DOHH2 (cell line): ENCODE data around the gene SLC25A28.

Source experiments
- EZH2phosphoT487 ChIP-seq: fragments of 200-600 bp; sonication (generic); IDR thresholded peaks from 2 replicates; pipeline ENCODE4 v1.6.1; 2017; ENCODE audit warnings: borderline replicate concordance, mild to moderate bottlenecking, antibody characterized with exemption, low read length, moderate library complexity, mixed read lengths
- TF ChIP-seq, protein P1 (sequence below): fragments of 200-600 bp; sonication (generic); IDR thresholded peaks from one replicate; pipeline ENCODE4 v1.5.1; 2014; ENCODE audit warnings: antibody characterized with exemption, mild to moderate bottlenecking, low read depth, low read length; ENCODE audit not compliant: poor library complexity, severe bottlenecking

DNA sequence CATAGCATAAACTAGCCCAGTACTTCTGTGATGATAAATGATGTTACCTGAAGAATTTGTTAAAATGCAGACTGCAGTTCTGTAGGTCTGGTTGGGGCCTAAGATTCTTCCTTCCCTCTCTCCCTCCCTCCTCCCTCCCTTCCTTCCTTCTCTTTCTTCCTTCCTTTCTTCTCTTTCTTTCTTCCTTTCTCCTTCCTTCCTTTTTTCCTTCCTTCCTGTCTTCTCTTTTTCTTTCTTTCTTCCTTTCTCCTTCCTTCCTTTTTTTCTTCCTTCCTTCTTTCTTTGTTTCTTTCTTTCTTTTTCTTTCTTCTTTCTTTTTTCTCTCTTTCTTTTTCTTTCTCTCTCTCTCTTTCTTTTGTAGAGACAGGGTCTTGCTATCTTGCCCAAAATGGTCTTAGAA lies 3.7 kb upstream of the SLC25A28 start:
- TF ChIP-seq, protein P1, sequence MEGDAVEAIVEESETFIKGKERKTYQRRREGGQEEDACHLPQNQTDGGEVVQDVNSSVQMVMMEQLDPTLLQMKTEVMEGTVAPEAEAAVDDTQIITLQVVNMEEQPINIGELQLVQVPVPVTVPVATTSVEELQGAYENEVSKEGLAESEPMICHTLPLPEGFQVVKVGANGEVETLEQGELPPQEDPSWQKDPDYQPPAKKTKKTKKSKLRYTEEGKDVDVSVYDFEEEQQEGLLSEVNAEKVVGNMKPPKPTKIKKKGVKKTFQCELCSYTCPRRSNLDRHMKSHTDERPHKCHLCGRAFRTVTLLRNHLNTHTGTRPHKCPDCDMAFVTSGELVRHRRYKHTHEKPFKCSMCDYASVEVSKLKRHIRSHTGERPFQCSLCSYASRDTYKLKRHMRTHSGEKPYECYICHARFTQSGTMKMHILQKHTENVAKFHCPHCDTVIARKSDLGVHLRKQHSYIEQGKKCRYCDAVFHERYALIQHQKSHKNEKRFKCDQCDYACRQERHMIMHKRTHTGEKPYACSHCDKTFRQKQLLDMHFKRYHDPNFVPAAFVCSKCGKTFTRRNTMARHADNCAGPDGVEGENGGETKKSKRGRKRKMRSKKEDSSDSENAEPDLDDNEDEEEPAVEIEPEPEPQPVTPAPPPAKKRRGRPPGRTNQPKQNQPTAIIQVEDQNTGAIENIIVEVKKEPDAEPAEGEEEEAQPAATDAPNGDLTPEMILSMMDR = no peak
- no peak for TF ChIP-seq EZH2phosphoT487
